ENCODE results near the gene PTGIR.

PTGIR gene

DNA sequence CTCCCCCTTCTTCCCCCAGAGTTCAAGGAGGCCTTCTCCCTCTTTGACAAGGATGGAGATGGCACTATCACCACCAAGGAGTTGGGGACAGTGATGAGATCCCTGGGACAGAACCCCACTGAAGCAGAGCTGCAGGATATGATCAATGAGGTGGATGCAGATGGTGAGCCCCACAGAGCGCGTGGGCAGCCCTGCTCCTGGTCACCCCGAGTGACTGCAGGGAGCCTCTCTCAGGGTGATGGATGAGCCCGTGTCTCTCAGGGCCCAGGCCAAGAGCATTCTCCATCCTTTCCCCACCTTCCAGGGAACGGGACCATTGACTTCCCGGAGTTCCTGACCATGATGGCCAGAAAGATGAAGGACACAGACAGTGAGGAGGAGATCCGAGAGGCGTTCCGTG is 16.7 kb downstream of the PTGIR start:
- no peak overlapping the region for H3K4me3 ChIP-seq (ENCODE audit: low read length in 2 of 2)
- H3K36me3 ChIP-seq (ENCODE audit: control insufficient read depth in 2 of 2, insufficient read depth in 2 of 2, low read length in 2 of 2) = peaks cover 47 to 49% of the 10 kb centered on the region in 2 donors
- no peaks in the 10 kb centered on the region for H3K9me3 ChIP-seq (ENCODE audit: control insufficient read depth in 2 of 2, low read length in 2 of 2)
- H3K27me3 ChIP-seq (ENCODE audit: control insufficient read depth in 2 of 2, insufficient read depth in 2 of 2, low read length in 2 of 2) = no peaks in the 10 kb centered on the region
- H3K4me1 ChIP-seq (ENCODE audit: control insufficient read depth in 2 of 2, insufficient read depth in 2 of 2, low read length in 2 of 2) = peaks cover 12 to 17% of the 10 kb centered on the region in 2 donors
- H3K9ac ChIP-seq (ENCODE audit: low read depth in 1 of 2, low read length in 2 of 2) = no peak overlapping the region
- H3K27ac ChIP-seq (ENCODE audit: low read depth in 2 of 2, low read length in 2 of 2) = no peak overlapping the region

- peaks cover 19 to 24% of the 10 kb centered on the region in 2 donors for H3K4me1 ChIP-seq (ENCODE audit: control insufficient read depth in 2 of 2, insufficient read depth in 2 of 2, low read length in 2 of 2)
- H3K27ac ChIP-seq (ENCODE audit: low read depth in 2 of 2, low read length in 2 of 2) = no peak overlapping the region
- no peak overlapping the region for H3K9ac ChIP-seq (ENCODE audit: low read depth in 1 of 2, low read length in 2 of 2)
- H3K9me3 ChIP-seq (ENCODE audit: control insufficient read depth in 2 of 2, low read length in 2 of 2) = no peaks in the 10 kb centered on the region
- no peaks in the 10 kb centered on the region for H3K27me3 ChIP-seq (ENCODE audit: control insufficient read depth in 2 of 2, insufficient read depth in 2 of 2, low read length in 2 of 2)
- no peak overlapping the region for H3K4me3 ChIP-seq (ENCODE audit: low read length in 2 of 2)
- H3K36me3 ChIP-seq (ENCODE audit: control insufficient read depth in 2 of 2, insufficient read depth in 2 of 2, low read length in 2 of 2) = peaks cover 47 to 49% of the 10 kb centered on the region in 2 donors
Observed at GRCh38 chr19:46607448-46607841, 17.4 kb downstream of the PTGIR start.

- H3K9me3 ChIP-seq (ENCODE audit: control insufficient read depth in 2 of 2, low read length in 2 of 2) = no peaks in the 10 kb centered on the region
- peaks cover 47 to 49% of the 10 kb centered on the region in 2 donors for H3K36me3 ChIP-seq (ENCODE audit: control insufficient read depth in 2 of 2, insufficient read depth in 2 of 2, low read length in 2 of 2)
- H3K4me1 ChIP-seq (ENCODE audit: control insufficient read depth in 2 of 2, insufficient read depth in 2 of 2, low read length in 2 of 2) = peaks cover 19 to 27% of the 10 kb centered on the region in 2 donors
- no peak overlapping the region for H3K4me3 ChIP-seq (ENCODE audit: low read length in 2 of 2)
- no peak overlapping the region for H3K9ac ChIP-seq (ENCODE audit: low read depth in 1 of 2, low read length in 2 of 2)
- no peak overlapping the region for H3K27ac ChIP-seq (ENCODE audit: low read depth in 2 of 2, low read length in 2 of 2)
- no peaks in the 10 kb centered on the region for H3K27me3 ChIP-seq (ENCODE audit: control insufficient read depth in 2 of 2, insufficient read depth in 2 of 2, low read length in 2 of 2)
Observed at GRCh38 chr19:46606681-46607447, 18.0 kb downstream of the PTGIR start.

DNA sequence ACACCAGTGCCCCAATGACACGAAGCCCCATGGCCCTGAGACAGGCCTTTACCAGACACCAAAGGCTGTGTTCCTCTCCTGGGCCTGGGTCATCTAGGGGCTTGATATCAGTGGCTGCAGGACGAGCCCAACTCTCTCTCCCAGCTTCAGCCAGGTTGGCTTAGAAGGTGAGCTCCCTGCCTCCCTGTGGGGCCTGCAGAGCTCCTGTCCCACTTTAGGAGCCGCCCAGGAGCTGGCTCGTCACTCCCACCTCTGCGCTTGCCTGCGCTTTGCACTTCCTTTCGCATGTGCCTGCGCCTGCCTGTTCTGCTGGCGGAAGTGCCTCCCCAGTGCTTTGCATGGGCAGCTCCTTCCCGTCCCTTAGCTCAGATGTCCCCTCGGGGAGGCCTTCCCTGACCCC is 18.9 kb downstream of the PTGIR start:
- Histone ChIP-seq H3K36me3 (ENCODE audit: control insufficient read depth in 2 of 2, insufficient read depth in 2 of 2, low read length in 2 of 2) (peaks cover 47 to 49% of the 10 kb centered on the region in 2 donors), H3K4me3 (ENCODE audit: low read length in 2 of 2) (no peak overlapping the region), H3K9ac (ENCODE audit: low read depth in 1 of 2, low read length in 2 of 2) (no peak overlapping the region), H3K27ac (ENCODE audit: low read depth in 2 of 2, low read length in 2 of 2) (no peak overlapping the region), H3K4me1 (ENCODE audit: control insufficient read depth in 2 of 2, insufficient read depth in 2 of 2, low read length in 2 of 2) (peaks cover 19 to 24% of the 10 kb centered on the region in 2 donors), H3K27me3 (ENCODE audit: control insufficient read depth in 2 of 2, insufficient read depth in 2 of 2, low read length in 2 of 2) (no peaks in the 10 kb centered on the region), H3K9me3 (ENCODE audit: control insufficient read depth in 2 of 2, low read length in 2 of 2) (no peaks in the 10 kb centered on the region)

GRCh38 chr19:46605356-46605821 is 19.5 kb downstream of the PTGIR start:
- no peak overlapping the region for H3K4me3 ChIP-seq (ENCODE audit: low read length in 2 of 2)
- H3K9me3 ChIP-seq (ENCODE audit: control insufficient read depth in 2 of 2, low read length in 2 of 2) = no peaks in the 10 kb centered on the region
- H3K27ac ChIP-seq (ENCODE audit: low read depth in 2 of 2, low read length in 2 of 2) = no peak overlapping the region
- H3K4me1 ChIP-seq (ENCODE audit: control insufficient read depth in 2 of 2, insufficient read depth in 2 of 2, low read length in 2 of 2) = peaks cover 19 to 20% of the 10 kb centered on the region in 2 donors
- H3K27me3 ChIP-seq (ENCODE audit: control insufficient read depth in 2 of 2, insufficient read depth in 2 of 2, low read length in 2 of 2) = no peaks in the 10 kb centered on the region
- no peak overlapping the region for H3K9ac ChIP-seq (ENCODE audit: low read depth in 1 of 2, low read length in 2 of 2)
- peaks cover 47 to 49% of the 10 kb centered on the region in 2 donors for H3K36me3 ChIP-seq (ENCODE audit: control insufficient read depth in 2 of 2, insufficient read depth in 2 of 2, low read length in 2 of 2)

DNA sequence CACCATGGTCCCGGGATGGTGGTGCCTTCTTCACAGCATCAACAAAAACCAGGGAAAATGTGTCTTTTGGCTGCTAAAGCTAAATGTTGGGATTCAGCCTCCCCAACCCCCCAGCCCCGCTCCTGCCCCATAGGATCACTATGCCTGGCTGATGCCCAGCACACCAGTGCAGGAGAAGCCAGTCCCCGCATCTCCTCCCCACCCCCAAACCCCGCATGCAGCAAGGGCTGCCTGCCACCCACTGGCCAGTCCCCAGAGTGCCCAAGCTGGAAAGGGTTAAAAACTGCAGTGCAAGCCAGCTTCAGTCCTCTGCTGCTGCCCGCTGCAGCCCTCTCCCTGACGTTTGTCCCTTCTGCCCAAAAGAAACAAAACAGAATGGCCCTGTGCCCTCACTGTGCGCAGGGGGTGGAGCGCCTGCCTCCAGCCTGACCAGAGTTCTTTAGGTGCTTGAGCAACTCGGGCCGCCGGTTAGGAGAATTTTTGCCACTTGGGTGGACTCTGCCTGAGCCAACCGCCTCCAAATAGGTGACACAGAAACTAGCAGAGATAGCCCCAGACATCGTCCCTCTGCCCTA is 20.0 kb downstream of the PTGIR start:
- H3K4me1 ChIP-seq (ENCODE audit: control insufficient read depth in 2 of 2, insufficient read depth in 2 of 2, low read length in 2 of 2) = peaks cover 20 to 22% of the 10 kb centered on the region in 2 donors
- H3K36me3 ChIP-seq (ENCODE audit: control insufficient read depth in 2 of 2, insufficient read depth in 2 of 2, low read length in 2 of 2) = peaks cover 43 to 45% of the 10 kb centered on the region in 2 donors
- no peaks in the 10 kb centered on the region for H3K27me3 ChIP-seq (ENCODE audit: control insufficient read depth in 2 of 2, insufficient read depth in 2 of 2, low read length in 2 of 2)
- no peak overlapping the region for H3K9ac ChIP-seq (ENCODE audit: low read depth in 1 of 2, low read length in 2 of 2)
- H3K9me3 ChIP-seq (ENCODE audit: control insufficient read depth in 2 of 2, low read length in 2 of 2) = no peaks in the 10 kb centered on the region
- H3K4me3 ChIP-seq (ENCODE audit: low read length in 2 of 2) = no peak overlapping the region
- H3K27ac ChIP-seq (ENCODE audit: low read depth in 2 of 2, low read length in 2 of 2) = no peak overlapping the region

- peaks cover 33 to 35% of the 10 kb centered on the region in 2 donors for H3K36me3 ChIP-seq (ENCODE audit: control insufficient read depth in 2 of 2, insufficient read depth in 2 of 2, low read length in 2 of 2)
- peak overlapping the region; percentile 85 to 87 for H3K4me3 ChIP-seq (ENCODE audit: low read length in 2 of 2)
- peak overlapping the region in 1 of 2 donors; percentile 99 for H3K9ac ChIP-seq (ENCODE audit: low read depth in 1 of 2, low read length in 2 of 2)
- no peaks in the 10 kb centered on the region for H3K9me3 ChIP-seq (ENCODE audit: control insufficient read depth in 2 of 2, low read length in 2 of 2)
- H3K27me3 ChIP-seq (ENCODE audit: control insufficient read depth in 2 of 2, insufficient read depth in 2 of 2, low read length in 2 of 2) = no peaks in the 10 kb centered on the region
- H3K27ac ChIP-seq (ENCODE audit: low read depth in 2 of 2, low read length in 2 of 2) = peak overlapping the region; percentile 98
- peaks cover 20 to 23% of the 10 kb centered on the region in 2 donors for H3K4me1 ChIP-seq (ENCODE audit: control insufficient read depth in 2 of 2, insufficient read depth in 2 of 2, low read length in 2 of 2)
Observed at GRCh38 chr19:46603752-46604231, 21.1 kb downstream of the PTGIR start.

DNA sequence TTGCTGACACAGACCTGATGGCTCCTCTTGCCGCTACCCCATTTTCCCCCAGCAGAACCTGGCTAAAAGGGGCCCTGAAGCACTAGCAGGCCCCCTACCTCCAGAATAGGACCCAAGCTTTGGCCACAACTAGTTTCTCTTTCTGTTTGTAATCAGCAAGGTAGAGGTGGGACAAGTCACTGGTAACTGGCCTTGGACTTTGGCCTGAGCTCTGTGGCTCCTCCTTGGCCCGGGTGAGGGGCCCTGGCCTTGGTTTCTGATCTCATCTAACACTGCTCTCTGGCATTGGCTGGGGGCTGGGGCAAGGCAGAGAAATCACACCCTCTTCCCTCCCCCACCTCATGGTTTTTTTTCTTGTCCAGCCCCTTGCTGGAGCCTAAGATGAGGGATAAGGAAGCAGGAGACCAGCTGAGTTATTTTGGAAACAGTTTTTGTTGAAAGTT is 21.7 kb downstream of the PTGIR start:
- peak overlapping the region; percentile 98 for H3K27ac ChIP-seq (ENCODE audit: low read depth in 2 of 2, low read length in 2 of 2)
- peak overlapping the region; percentile 96 to 99 for H3K9ac ChIP-seq (ENCODE audit: low read depth in 1 of 2, low read length in 2 of 2)

GRCh38 chr19:46602392-46603194 is 22.3 kb downstream of the PTGIR start:
- no peaks in the 10 kb centered on the region for H3K27me3 ChIP-seq (ENCODE audit: control insufficient read depth in 2 of 2, insufficient read depth in 2 of 2, low read length in 2 of 2)
- no peaks in the 10 kb centered on the region for H3K9me3 ChIP-seq (ENCODE audit: control insufficient read depth in 2 of 2, low read length in 2 of 2)
- H3K9ac ChIP-seq (ENCODE audit: low read depth in 1 of 2, low read length in 2 of 2) = peak overlapping the region; percentile 96 to 99
- peaks cover 21 to 23% of the 10 kb centered on the region in 2 donors for H3K36me3 ChIP-seq (ENCODE audit: control insufficient read depth in 2 of 2, insufficient read depth in 2 of 2, low read length in 2 of 2)
- peaks cover 20 to 23% of the 10 kb centered on the region in 2 donors for H3K4me1 ChIP-seq (ENCODE audit: control insufficient read depth in 2 of 2, insufficient read depth in 2 of 2, low read length in 2 of 2)
- peak overlapping the region; percentile 85 to 87 for H3K4me3 ChIP-seq (ENCODE audit: low read length in 2 of 2)
- H3K27ac ChIP-seq (ENCODE audit: low read depth in 2 of 2, low read length in 2 of 2) = peak overlapping the region; percentile 98

More for the DNA sequence above, 21.7 kb downstream of the PTGIR start:
- Histone ChIP-seq H3K9me3 (ENCODE audit: control insufficient read depth in 2 of 2, low read length in 2 of 2) (no peaks in the 10 kb centered on the region), H3K27me3 (ENCODE audit: control insufficient read depth in 2 of 2, insufficient read depth in 2 of 2, low read length in 2 of 2) (no peaks in the 10 kb centered on the region), H3K4me1 (ENCODE audit: control insufficient read depth in 2 of 2, insufficient read depth in 2 of 2, low read length in 2 of 2) (peaks cover 20 to 23% of the 10 kb centered on the region in 2 donors), H3K36me3 (ENCODE audit: control insufficient read depth in 2 of 2, insufficient read depth in 2 of 2, low read length in 2 of 2) (peaks cover 27 to 29% of the 10 kb centered on the region in 2 donors), H3K4me3 (ENCODE audit: low read length in 2 of 2) (peak overlapping the region; percentile 85 to 87)
